Keratinocyte (primary cell): ENCODE measurements around the gene TBK1. TPM values are rescaled to one million over a fixed set of nuclear protein-coding genes. Genes with fewer than 3 reads are reported as not detected.

Source experiments
- DNase-seq: peaks from one replicate; pipeline ENCODE4 v3.0.0-alpha.2; 2011; ENCODE audit warnings: low read depth, missing footprints, low spot score
- FAIRE-seq: peaks from 2 replicates; lab custom pipeline; 2011; peaks lifted over from hg19 to GRCh38; lab: Jason Lieb, UNC
- H2AFZ ChIP-seq: 2 replicates; pipeline ENCODE4 v1.6.0; 2012; ENCODE audit warnings: low read length, control low read depth, inconsistent platforms; ENCODE audit not compliant: control insufficient read depth
- H3K27ac ChIP-seq: 2 replicates; pipeline ENCODE4 v1.5.1; 2011; ENCODE audit warnings: low read length; ENCODE audit not compliant: control insufficient read depth, insufficient read depth
- H3K27me3 ChIP-seq: 3 replicates; pipeline ENCODE4 v1.6.0; 2011; ENCODE audit warnings: low read length; ENCODE audit not compliant: control insufficient read depth, insufficient read depth; ENCODE audit errors: extremely low read depth
- H3K36me3 ChIP-seq, 2 experiments: 2 replicates in 1 of 2; 3 replicates in 1 of 2; pipeline ENCODE4 v1.5.1; 2011; ENCODE audit warnings: low read length in 2 of 2, mild to moderate bottlenecking in 1 of 2; ENCODE audit not compliant: control insufficient read depth in 2 of 2, insufficient read depth in 2 of 2; ENCODE audit errors: extremely low read depth in 1 of 2
- H3K4me1 ChIP-seq: 3 replicates; pipeline ENCODE4 v1.5.1; 2011; ENCODE audit warnings: low read length; ENCODE audit not compliant: control insufficient read depth, insufficient read depth; ENCODE audit errors: extremely low read depth
- H3K4me2 ChIP-seq: 3 replicates; pipeline ENCODE4 v1.6.0; 2011; ENCODE audit warnings: low read depth, low read length; ENCODE audit not compliant: control insufficient read depth, insufficient read depth; ENCODE audit errors: extremely low read depth
- H3K4me3 ChIP-seq, 3 experiments: fragments of 200-600 bp in 1 of 3; sonication (generic) in 1 of 3; 2 replicates in 2 of 3; 3 replicates in 1 of 3; pipeline ENCODE4 v1.5.1; 2011 to 2016; ENCODE audit warnings: low read length in 3 of 3, mild to moderate bottlenecking in 3 of 3, control low read depth in 2 of 3, inconsistent platforms in 1 of 3, low read depth in 1 of 3, mixed read lengths in 1 of 3, mixed run types in 1 of 3, moderate library complexity in 1 of 3; ENCODE audit not compliant: control insufficient read depth in 2 of 3, insufficient read depth in 2 of 3; ENCODE audit errors: extremely low read depth in 1 of 3
- H3K79me2 ChIP-seq: 2 replicates; pipeline ENCODE4 v1.6.0; 2012; ENCODE audit warnings: low read length; ENCODE audit not compliant: control insufficient read depth, insufficient read depth
- H3K9ac ChIP-seq: 3 replicates; pipeline ENCODE4 v1.6.0; 2011; ENCODE audit warnings: low read length; ENCODE audit not compliant: control insufficient read depth, insufficient read depth; ENCODE audit errors: extremely low read depth
- H3K9me1 ChIP-seq: 3 replicates; pipeline ENCODE4 v1.6.0; 2011; ENCODE audit warnings: low read length; ENCODE audit not compliant: control insufficient read depth, insufficient read depth; ENCODE audit errors: extremely low read depth
- H3K9me3 ChIP-seq: 2 replicates; pipeline ENCODE4 v1.5.1; 2012; ENCODE audit warnings: low read depth, low read length; ENCODE audit not compliant: control insufficient read depth
- H4K20me1 ChIP-seq: 3 replicates; pipeline ENCODE4 v1.6.0; 2011; ENCODE audit warnings: low read length; ENCODE audit not compliant: control insufficient read depth, insufficient read depth; ENCODE audit errors: extremely low read depth
- EZH2 ChIP-seq: IDR thresholded peaks from one replicate; pipeline ENCODE4 v1.6.1; 2012; ENCODE audit warnings: inconsistent platforms, mild to moderate bottlenecking, low read length, moderate library complexity
- dilution Hi-C: fragments of 300-500 bp; cut with MboI; formaldehyde crosslinking; loops from one replicate; pipeline ENCODE4 v1.7.0; 2020; ENCODE audit warnings: low sequenced_read_pairs; ENCODE audit not compliant: extremely low pct_ligation_motif_present
- polyA plus RNA-seq, 5 experiments: library from polyadenylated mRNA; depleted of rRNA in 3 of 5; stranded (reverse) in 3 of 5; stranded (forward) in 1 of 5; unstranded in 1 of 5; fragments of >200 nt; gene quantifications; 1 replicate in 1 of 5; 2 replicates in 3 of 5; 3 replicates in 1 of 5; pipeline versions ENCODE4 v1.2.1 to v1.2.3, GENCODE V29; 2011 to 2012; ENCODE audit warnings: missing spikeins in 2 of 5, low read depth in 1 of 5, low replicate concordance in 1 of 5
- TF ChIP-seq, protein P1 (sequence below), 3 experiments: IDR thresholded peaks in 1 of 3; conservative IDR thresholded peaks in 1 of 3; optimal IDR thresholded peaks in 1 of 3; 2 replicates in 2 of 3; 3 replicates in 1 of 3; pipeline versions ENCODE3 to v1.5.1; 2011; ENCODE audit warnings: low read length in 3 of 3, mild to moderate bottlenecking in 3 of 3, moderate library complexity in 2 of 3, control low read depth in 1 of 3, inconsistent platforms in 1 of 3; ENCODE audit not compliant: insufficient read depth in 2 of 3; ENCODE audit errors: extremely low read depth in 1 of 3

Gene TBK1
- polyA plus RNA-seq, 1 donor (not counting 4 experiments of a cell fraction or from before 2014, with no cell fraction given) = 19.1 TPM

DNA sequence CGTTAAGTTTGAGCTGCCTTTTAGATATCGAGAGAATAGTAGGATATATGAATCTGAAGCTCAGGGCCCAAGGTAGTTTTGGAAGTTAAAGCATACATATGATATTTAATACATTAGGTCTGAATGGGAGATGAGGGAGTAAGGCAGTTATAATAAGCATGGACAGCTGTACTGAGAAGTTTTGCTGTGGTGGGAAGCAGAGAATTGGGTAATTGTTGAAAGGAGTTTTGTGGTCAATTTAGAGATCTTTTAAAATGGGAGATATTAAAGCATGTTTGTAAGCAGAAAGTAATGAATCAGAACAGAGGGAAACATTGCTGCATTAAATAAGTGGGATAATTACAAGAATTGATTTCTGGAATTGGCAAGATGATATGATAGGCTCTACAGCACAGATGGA lies 21.3 kb downstream of the TBK1 start:
- DNase-seq (no peak), FAIRE-seq (no peak)
- no peak overlapping the region for H3K27ac ChIP-seq
- no peaks in the 10 kb centered on the region for H3K9me1 ChIP-seq
- H3K9ac ChIP-seq = no peak overlapping the region
- H2AFZ ChIP-seq = no peak overlapping the region
- no peak for TF ChIP-seq EZH2
- TF ChIP-seq, protein P1, sequence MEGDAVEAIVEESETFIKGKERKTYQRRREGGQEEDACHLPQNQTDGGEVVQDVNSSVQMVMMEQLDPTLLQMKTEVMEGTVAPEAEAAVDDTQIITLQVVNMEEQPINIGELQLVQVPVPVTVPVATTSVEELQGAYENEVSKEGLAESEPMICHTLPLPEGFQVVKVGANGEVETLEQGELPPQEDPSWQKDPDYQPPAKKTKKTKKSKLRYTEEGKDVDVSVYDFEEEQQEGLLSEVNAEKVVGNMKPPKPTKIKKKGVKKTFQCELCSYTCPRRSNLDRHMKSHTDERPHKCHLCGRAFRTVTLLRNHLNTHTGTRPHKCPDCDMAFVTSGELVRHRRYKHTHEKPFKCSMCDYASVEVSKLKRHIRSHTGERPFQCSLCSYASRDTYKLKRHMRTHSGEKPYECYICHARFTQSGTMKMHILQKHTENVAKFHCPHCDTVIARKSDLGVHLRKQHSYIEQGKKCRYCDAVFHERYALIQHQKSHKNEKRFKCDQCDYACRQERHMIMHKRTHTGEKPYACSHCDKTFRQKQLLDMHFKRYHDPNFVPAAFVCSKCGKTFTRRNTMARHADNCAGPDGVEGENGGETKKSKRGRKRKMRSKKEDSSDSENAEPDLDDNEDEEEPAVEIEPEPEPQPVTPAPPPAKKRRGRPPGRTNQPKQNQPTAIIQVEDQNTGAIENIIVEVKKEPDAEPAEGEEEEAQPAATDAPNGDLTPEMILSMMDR (optimal IDR thresholded peaks at IDR 0.05 in 1 of 3, IDR thresholded peaks at IDR 0.05 in 1 of 3, conservative IDR thresholded peaks at IDR 0.05 in 1 of 3; ENCODE audit: extremely low read depth in 1 of 3, insufficient read depth in 2 of 3, low read length in 3 of 3) = no peak
- H3K4me2 ChIP-seq = no peak overlapping the region
- no peaks in the 10 kb centered on the region for H4K20me1 ChIP-seq
- no peaks in the 10 kb centered on the region for H3K27me3 ChIP-seq
- dilution Hi-C loops = no loop called here
- H3K4me1 ChIP-seq = no peaks in the 10 kb centered on the region
- H3K4me3 ChIP-seq = no peak overlapping the region
- peaks cover 23% of the 10 kb centered on the region for H3K79me2 ChIP-seq
- H3K36me3 ChIP-seq = peaks cover 23 to 30% of the 10 kb centered on the region in 2 experiments
- peaks cover 2% of the 10 kb centered on the region for H3K9me3 ChIP-seq

DNA sequence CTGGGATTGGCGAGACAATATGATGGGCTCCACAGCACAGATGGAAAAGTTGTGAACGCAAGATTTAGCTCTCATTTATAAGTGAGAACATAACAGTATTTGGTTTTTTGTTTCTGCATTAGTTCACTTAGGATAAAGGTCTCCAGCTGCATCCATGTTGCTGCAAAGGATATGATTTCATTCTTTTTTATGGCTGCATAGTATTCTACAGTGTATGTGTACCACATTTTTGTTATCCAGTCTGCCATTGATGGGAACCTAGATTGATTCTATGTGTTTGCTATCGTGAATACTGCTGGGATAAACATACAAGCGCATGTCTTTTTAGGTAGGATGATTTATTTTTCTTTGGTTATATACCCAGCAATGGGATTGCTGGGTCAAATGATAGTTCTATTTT lies 23.6 kb downstream of the TBK1 start:
- dilution Hi-C loops = no loop called here
- Histone ChIP-seq H4K20me1 (no peaks in the 10 kb centered on the region), H3K36me3 (peaks cover 12 to 14% of the 10 kb centered on the region in 2 experiments), H3K79me2 (peaks cover 23% of the 10 kb centered on the region), H3K9me3 (peaks cover 2% of the 10 kb centered on the region), H3K27ac (no peak overlapping the region), H3K4me3 (no peak overlapping the region), H2AFZ (no peak overlapping the region), H3K9me1 (no peaks in the 10 kb centered on the region), H3K9ac (no peak overlapping the region), H3K4me2 (no peak overlapping the region), H3K27me3 (no peaks in the 10 kb centered on the region), H3K4me1 (no peaks in the 10 kb centered on the region)
- FAIRE-seq = no peak
- no peak for DNase-seq
- TF ChIP-seq, protein P1 (optimal IDR thresholded peaks at IDR 0.05 in 1 of 3, IDR thresholded peaks at IDR 0.05 in 1 of 3, conservative IDR thresholded peaks at IDR 0.05 in 1 of 3; ENCODE audit: extremely low read depth in 1 of 3, insufficient read depth in 2 of 3, low read length in 3 of 3) = no peak
- TF ChIP-seq EZH2 = no peak
